Embryonic facial prominence (tissue), 1 donor: ENCODE measurements around the gene SPARCL1.
"Not testable (repeated sequence)": the region's sequence is repeated elsewhere in the genome, so short reads cannot be mapped to it uniquely, and the experiment has no call there.

Source experiments
- DNase-seq: peaks from one replicate; pipeline ENCODE4 v3.0.0-alpha.2; 2016; ENCODE audit errors: extremely low spot score

SPARCL1 gene

GRCh38 chr4:87529187-87529586, at the start of gene SPARCL1:
TSS of gene SPARCL1 (minus strand) at chr4:87529376. CDS start at chr4:87499574, 29,802 bp downstream.
- DNase-seq = no peak

- no peak for DNase-seq
Measured at GRCh38 chr4:87575983-87576382, 46.8 kb upstream of the SPARCL1 start.

- DNase-seq = no peak
Measured at GRCh38 chr4:87575408-87575807, 46.2 kb upstream of the SPARCL1 start.

- no peak for DNase-seq
Measured at GRCh38 chr4:87574996-87575395, 45.8 kb upstream of the SPARCL1 start.

- DNase-seq = not testable (repeated sequence)
Measured at GRCh38 chr4:87574376-87574775, 45.2 kb upstream of the SPARCL1 start.

GRCh38 chr4:87570290-87570805, 41.2 kb upstream of the SPARCL1 start:
- DNase-seq = no peak

- DNase-seq = no peak
Measured at GRCh38 chr4:87567191-87567590, 38.0 kb upstream of the SPARCL1 start.

GRCh38 chr4:87566276-87566675, 37.1 kb upstream of the SPARCL1 start:
- DNase-seq = no peak

- DNase-seq = no peak
Measured at GRCh38 chr4:87565746-87566145, 36.6 kb upstream of the SPARCL1 start.

GRCh38 chr4:87560802-87561201, 31.6 kb upstream of the SPARCL1 start:
- DNase-seq = no peak

- no peak for DNase-seq
Measured at GRCh38 chr4:87559090-87559837, 30.1 kb upstream of the SPARCL1 start.

GRCh38 chr4:87557348-87557747, 28.2 kb upstream of the SPARCL1 start:
- DNase-seq = no peak

GRCh38 chr4:87555773-87556619, 26.8 kb upstream of the SPARCL1 start:
- DNase-seq = no peak

GRCh38 chr4:87553182-87553581, 24.0 kb upstream of the SPARCL1 start:
- DNase-seq = no peak

- DNase-seq = no peak
Measured at GRCh38 chr4:87551361-87551760, 22.2 kb upstream of the SPARCL1 start.

GRCh38 chr4:87547016-87547708, 18.0 kb upstream of the SPARCL1 start:
- DNase-seq = no peak

GRCh38 chr4:87545052-87545451, 15.9 kb upstream of the SPARCL1 start:
- DNase-seq = no peak

- DNase-seq = no peak
Measured at GRCh38 chr4:87543835-87544461, 14.8 kb upstream of the SPARCL1 start.

- DNase-seq = no peak
Measured at GRCh38 chr4:87542734-87543312, 13.6 kb upstream of the SPARCL1 start.

GRCh38 chr4:87541956-87542709, 13.0 kb upstream of the SPARCL1 start:
- DNase-seq = no peak

- DNase-seq = no peak
Measured at GRCh38 chr4:87541521-87541920, 12.3 kb upstream of the SPARCL1 start.
